ENCODE data around the gene UBQLN4.

UBQLN4 gene

GRCh38 chr1:156053768-156054499 is at the start of gene UBQLN4:
Gene UBQLN4 (minus strand): TSS chr1:156053798. CDS start chr1:156053701, 97 bp downstream.
- peak; percentile 76 for DNase-seq

- no peak for DNase-seq
These were observed 49.3 kb upstream of the UBQLN4 start for GRCh38 chr1:156102633-156103511.

DNA sequence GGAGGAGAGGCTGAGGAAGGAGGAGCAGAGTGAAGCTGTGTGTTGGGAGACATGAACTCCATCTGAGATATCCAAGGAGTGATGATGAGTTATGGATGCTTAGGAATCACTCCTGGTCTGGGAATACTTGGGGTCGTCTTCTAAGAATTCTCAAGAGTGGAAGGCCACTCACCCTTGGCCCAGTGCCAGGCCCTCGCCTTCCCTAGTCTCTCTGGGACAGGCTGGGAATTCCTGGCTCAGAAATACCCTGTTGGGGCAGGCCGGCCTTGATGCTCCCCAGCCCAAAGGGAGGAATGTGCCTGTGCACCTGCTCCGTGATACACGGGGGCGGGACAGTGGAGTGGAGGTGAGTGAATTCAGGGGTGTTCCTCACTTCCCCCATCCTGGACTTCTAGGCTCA is 48.3 kb upstream of the UBQLN4 start:
- DNase-seq, result no peak

DNA sequence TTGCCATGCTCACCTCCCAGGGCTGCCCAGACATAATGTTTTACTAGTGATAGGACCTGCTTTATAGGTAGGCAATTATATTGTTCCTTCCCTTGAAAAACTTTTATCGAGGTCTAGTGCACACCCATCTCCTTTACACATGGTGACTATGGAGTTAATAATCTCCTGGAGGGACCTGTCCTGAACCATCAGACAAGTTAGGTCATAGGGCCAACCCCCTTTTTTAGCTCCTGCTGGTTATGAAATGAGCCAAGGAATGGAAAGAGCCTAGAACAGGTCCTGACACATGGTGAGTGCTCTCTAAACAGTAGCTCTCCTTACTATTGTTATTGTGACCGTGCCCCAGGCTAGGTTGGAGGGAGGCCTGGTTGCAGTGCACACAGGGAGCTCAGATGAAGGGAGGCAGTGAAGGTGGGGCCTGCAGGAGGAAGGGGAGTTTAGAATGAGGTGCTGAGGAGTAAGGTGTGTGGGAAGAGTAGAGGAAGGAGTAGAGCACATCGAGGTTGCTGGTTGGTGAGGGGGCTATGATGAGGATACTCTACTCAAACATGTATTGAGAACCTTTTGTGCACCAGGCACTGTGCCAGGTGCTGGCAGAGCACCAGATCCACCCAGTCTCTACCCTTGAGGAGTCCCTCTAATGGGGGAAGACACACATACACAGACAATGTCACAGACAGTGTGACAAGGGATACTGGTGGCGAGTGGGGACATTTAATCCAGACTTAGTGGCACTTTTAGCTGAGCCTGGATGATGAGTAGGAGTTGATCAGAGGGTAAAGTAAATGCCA is 46.8 kb upstream of the UBQLN4 start:
- no peak for DNase-seq

DNA sequence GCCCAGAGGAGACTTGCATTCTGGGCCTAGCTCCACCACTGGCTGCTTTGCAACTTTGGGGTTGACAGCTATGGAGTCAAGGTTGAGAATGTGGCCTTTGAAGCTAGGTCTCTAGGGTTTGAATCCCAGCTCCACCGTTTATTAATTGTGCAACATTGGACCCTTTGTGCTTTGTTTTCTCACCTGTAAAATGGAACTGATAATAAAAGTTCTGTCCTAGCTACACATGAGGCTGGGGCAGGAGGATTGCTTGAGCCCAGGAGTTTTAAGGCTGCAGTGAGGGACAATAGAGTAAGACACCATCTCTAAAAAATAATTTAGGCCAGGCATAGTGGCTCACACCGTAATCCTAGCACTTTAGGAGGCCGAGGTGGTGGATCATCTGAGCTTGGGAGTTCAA is 45.7 kb upstream of the UBQLN4 start:
- no peak for DNase-seq

DNA sequence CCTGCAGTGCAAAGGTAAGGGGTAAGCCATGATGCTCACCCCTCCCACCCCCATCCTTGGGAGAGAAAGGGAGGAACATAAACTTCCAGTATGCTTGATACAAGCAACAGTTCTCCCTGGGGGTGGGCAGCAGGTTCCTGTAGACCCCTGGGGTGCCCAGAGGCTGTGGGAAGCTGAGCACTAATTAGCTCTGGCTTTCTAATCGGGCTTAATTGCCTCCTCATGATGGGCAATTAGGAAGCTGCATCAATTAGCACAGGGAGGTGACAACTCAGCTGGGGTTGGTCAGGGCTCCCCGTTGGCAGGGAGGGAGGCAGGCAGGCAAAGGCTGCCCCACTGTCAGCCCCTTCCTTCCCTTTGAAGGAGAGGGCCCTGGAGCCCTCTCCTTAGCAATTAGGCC is 45.2 kb upstream of the UBQLN4 start:
- no peak for DNase-seq

GRCh38 chr1:156097499-156098178 is 44.0 kb upstream of the UBQLN4 start:
- no peak for DNase-seq

DNA sequence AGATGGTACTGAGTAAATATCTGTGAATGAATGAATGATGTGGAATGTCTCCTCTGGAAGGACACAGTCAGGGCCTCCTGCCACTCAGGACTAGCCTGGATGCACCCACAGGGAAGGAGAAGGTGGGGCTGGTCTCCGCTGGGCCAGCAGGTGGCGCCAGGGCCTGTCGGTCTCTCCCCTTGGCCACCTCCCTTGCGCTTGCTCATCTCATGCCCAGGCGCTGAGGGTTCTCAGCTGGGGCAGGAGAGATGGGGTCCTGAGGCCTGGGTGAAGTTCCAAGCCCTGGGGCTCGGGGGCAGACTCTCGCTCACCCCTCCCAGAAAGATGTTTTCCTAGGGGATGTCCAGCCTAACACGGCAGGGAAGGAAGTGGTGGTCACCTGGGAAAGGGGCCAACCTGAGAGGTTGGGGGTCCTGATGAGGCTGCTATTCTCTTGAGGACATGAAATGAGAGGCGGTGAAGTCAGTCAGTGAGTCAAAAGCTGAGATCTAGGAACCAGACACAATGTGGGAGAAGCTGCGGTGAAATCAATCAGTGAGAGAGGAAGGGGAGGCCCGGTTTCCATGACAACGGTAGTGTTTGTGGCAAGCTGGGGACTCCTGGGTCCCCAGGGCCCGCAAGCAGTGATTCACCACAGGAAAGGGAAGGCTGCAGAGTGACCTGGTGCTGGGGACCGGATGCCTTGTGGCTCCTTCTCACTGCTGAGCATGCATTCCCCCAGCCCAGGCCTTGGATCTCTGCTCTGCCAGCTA is 43.2 kb upstream of the UBQLN4 start:
- DNase-seq, result peak; percentile 74

GRCh38 chr1:156095906-156096508 is 42.4 kb upstream of the UBQLN4 start:
- no peak for DNase-seq

DNA sequence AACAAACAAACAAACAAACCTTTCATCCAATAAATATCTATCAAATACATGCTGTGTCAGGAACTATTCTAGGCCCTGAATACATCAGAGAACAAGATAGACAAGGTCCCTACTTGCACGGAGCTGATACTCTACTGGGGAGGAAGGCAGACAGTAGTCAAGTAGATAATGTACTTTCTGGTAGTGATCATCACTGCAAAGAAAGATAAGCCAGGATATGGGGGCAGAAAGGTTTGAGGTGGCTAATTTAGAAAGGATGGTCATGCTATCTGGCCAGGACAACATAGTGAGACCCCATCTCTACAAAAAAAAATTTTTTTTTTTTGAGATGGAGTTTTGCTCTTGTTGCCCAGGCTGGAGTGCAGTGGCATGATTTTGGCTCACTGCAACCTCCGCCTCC is 38.0 kb upstream of the UBQLN4 start:
- DNase-seq, result no peak

- DNase-seq, result peak; percentile 86
These were observed 37.2 kb upstream of the UBQLN4 start for GRCh38 chr1:156090840-156091188.

- DNase-seq, result no peak
These were observed 36.7 kb upstream of the UBQLN4 start for GRCh38 chr1:156090138-156090839.

- DNase-seq, result no peak
These were observed 36.1 kb upstream of the UBQLN4 start for GRCh38 chr1:156089704-156090103.

GRCh38 chr1:156086256-156086662 is 32.7 kb upstream of the UBQLN4 start:
- DNase-seq, result no peak

GRCh38 chr1:156083800-156084790 is 30.5 kb upstream of the UBQLN4 start:
- DNase-seq, result no peak

- DNase-seq, result peak; percentile 43
These were observed 28.9 kb upstream of the UBQLN4 start, which contains the start of gene MEX3A for GRCh38 chr1:156082309-156083091. Gene MEX3A (minus strand): TSS chr1:156082465. CDS start chr1:156081998, 467 bp downstream.

DNA sequence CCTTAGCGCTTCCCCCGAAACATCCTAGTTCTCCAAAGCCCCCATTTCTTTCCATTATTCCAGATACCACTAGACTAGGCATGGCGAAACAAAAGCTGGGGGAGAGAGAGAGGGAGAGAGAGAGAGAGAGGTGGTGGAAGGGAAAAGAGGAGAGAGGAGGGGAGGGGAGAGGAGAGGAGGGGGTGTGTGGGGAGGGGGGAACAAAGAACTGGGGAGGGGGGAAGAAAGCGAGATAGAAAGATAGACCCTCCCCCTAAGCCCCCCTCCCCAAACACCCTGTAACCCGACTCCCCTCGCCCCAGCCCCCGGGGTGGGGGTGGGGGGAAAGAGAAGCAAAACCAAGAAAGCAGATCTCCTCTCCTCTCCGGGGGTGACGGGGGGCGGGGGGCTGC is 28.3 kb upstream of the UBQLN4 start:
- DNase-seq, result no peak

DNA sequence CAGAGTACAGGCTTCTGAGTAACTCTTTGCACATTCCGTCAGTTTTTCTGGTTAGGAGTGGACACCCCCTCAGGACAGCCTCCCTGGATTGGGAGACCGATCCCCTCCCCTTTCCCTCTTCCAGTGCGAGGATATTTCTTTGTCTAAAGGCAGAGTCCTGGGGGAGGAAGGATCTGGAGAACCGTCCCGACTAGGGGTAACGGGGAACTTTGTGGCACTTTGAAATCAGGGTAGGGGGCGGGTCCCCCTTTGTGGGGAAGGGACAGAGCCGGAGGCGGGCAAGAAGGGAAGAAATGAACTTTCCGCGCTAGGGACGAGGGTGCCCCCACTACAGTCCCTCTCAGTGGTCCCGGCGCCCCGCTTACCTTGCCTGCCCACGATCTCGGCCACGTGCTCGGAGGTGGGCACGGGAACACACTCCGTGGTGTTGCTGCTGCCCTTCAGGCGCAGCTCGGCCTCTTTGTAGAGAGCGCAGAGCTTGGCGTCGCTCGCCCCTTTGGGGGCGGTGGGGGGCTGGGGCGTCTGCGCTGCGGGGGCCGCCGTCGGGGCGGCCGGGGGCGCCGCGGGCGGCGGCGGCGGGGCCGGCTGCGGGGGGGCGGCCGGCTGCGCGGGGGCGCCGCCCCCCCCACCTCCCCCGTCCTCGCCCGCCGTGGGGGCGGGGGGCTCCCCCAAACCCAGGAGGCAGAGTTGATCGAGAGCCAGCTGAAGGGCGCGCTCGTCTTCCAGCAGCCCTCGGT is 27.8 kb upstream of the UBQLN4 start:
- no peak for DNase-seq
